A673 (cell line): ENCODE measurements around the gene DYNLT1. TPM values are rescaled to one million over a fixed set of nuclear protein-coding genes. Genes with fewer than 3 reads are reported as not detected.
"Not testable (repeated sequence)": the region's sequence is repeated elsewhere in the genome, so short reads cannot be mapped to it uniquely, and the experiment has no call there.

Experiments used
- BruUV-seq: library from RNA; stranded (reverse); fragments of 400-500 nt; replicated peaks from 2 replicates; lab custom pipeline; 2021; lab: Mats Ljungman, UMichigan
- CTCF ChIA-PET: fragments of 300-600 bp; sonication (Branson Sonifier 250); formaldehyde crosslinking; loops from one replicate; lab custom pipeline; 2022; ENCODE audit warnings: antibody characterized with exemption; lab: Charles Lee
- POLR2A ChIA-PET: fragments of 300-600 bp; sonication (Branson Sonifier 250); formaldehyde crosslinking; loops from one replicate; lab custom pipeline; 2022; ENCODE audit warnings: antibody characterized with exemption; ENCODE audit not compliant: low non-redundant PET; lab: Charles Lee
- DNase-seq: peaks from one replicate; pipeline ENCODE4 v3.0.0-alpha.2; 2015; ENCODE audit warnings: low spot score
- H3K27ac ChIP-seq: fragments of 200-600 bp; sonication (generic); 2 replicates; pipeline ENCODE4 v1.5.1; 2016; ENCODE audit warnings: mixed run types, low read depth, mild to moderate bottlenecking, mixed read lengths, antibody characterized with exemption, low read length; ENCODE audit not compliant: poor library complexity, severe bottlenecking
- H3K27me3 ChIP-seq: fragments of 200-600 bp; sonication (generic); replicated peaks from 2 replicates; pipeline ENCODE4 v1.6.1; 2017; ENCODE audit warnings: mixed run types, low read depth, mild to moderate bottlenecking, mixed read lengths, antibody characterized with exemption, low read length; ENCODE audit not compliant: insufficient read depth, poor library complexity
- H3K36me3 ChIP-seq: fragments of 200-600 bp; sonication (generic); 2 replicates; pipeline ENCODE4 v1.6.1; 2016; ENCODE audit warnings: mixed run types, mild to moderate bottlenecking, mixed read lengths, antibody characterized with exemption, low read length; ENCODE audit not compliant: insufficient read depth, poor library complexity, severe bottlenecking
- H3K4me1 ChIP-seq: fragments of 200-600 bp; sonication (generic); 2 replicates; pipeline ENCODE4 v1.6.1; 2017; ENCODE audit warnings: mixed run types, mild to moderate bottlenecking, mixed read lengths, antibody characterized with exemption, low read length; ENCODE audit not compliant: insufficient read depth, poor library complexity, severe bottlenecking
- H3K4me3 ChIP-seq: fragments of 200-600 bp; sonication (generic); 2 replicates; pipeline ENCODE4 v1.5.1; 2016; ENCODE audit warnings: low read depth, mixed run types, mild to moderate bottlenecking, mixed read lengths, low read length; ENCODE audit not compliant: poor library complexity, severe bottlenecking
- H3K9me3 ChIP-seq: fragments of 200-600 bp; sonication (generic); 2 replicates; pipeline ENCODE4 v1.6.1; 2016; ENCODE audit warnings: mixed run types, low read depth, mild to moderate bottlenecking, mixed read lengths, antibody characterized with exemption, low read length; ENCODE audit not compliant: poor library complexity, severe bottlenecking
- CTCF ChIP-seq: fragments of 300-800, 200-600 bp; sonication (generic); conservative IDR thresholded peaks from 2 replicates; pipeline ENCODE4 v1.5.1; 2017; ENCODE audit warnings: low read depth, mild to moderate bottlenecking, antibody characterized with exemption, low read length, moderate library complexity, mixed read lengths
- EZH2 ChIP-seq: fragments of 200-600 bp; sonication (generic); IDR thresholded peaks from 2 replicates; pipeline ENCODE4 v1.6.1; 2017; ENCODE audit warnings: borderline replicate concordance, low read depth, mild to moderate bottlenecking, mixed read lengths, antibody characterized with exemption, low read length; ENCODE audit not compliant: poor library complexity, severe bottlenecking
- intact Hi-C: fragments of 100-400 bp; cut with micrococcal nuclease; formaldehyde crosslinking; loops from one replicate; pipeline ENCODE4 v1.10.0; 2022; ENCODE audit not compliant: unreplicated experiment
- total RNA-seq: library from RNA; stranded (reverse); gene quantifications from 2 replicates; pipeline ENCODE4 v1.2.3, GENCODE V29; 2021

Gene DYNLT1
- total RNA-seq, 1 experiment from 2014 or later = 137 TPM

- POLR2A ChIA-PET = no interaction called here
- Histone ChIP-seq H3K27ac (no peak overlapping the region), H3K27me3 (no peaks in the 10 kb centered on the region)
Observed at GRCh38 chr6:158654960-158655489, 10.5 kb upstream of the DYNLT1 start.

GRCh38 chr6:158654498-158654897 is 10.0 kb upstream of the DYNLT1 start:
- H3K9me3 ChIP-seq = no peaks in the 10 kb centered on the region
- H3K4me3 ChIP-seq = no peak overlapping the region
- H3K4me1 ChIP-seq = peaks cover 16% of the 10 kb centered on the region
- DNase-seq = no peak
- POLR2A ChIA-PET = no interaction called here
- TF ChIP-seq EZH2 (no peak), CTCF (no peak)
- BruUV-seq = no TSS peak
- intact Hi-C loops = no loop called here
- H3K27me3 ChIP-seq = no peaks in the 10 kb centered on the region
- CTCF ChIA-PET = no interaction called here
- no peak overlapping the region for H3K27ac ChIP-seq
- H3K36me3 ChIP-seq = no peaks in the 10 kb centered on the region

More at GRCh38 chr6:158654960-158655489, 10.5 kb upstream of the DYNLT1 start:
- TF ChIP-seq CTCF (no peak), EZH2 (no peak)
- Histone ChIP-seq H3K9me3 (no peaks in the 10 kb centered on the region), H3K4me3 (no peak overlapping the region), H3K4me1 (peaks cover 14% of the 10 kb centered on the region), H3K36me3 (no peaks in the 10 kb centered on the region)
- CTCF ChIA-PET = no interaction called here
- no TSS peak for BruUV-seq
- intact Hi-C loops = no loop called here
- peak; percentile 68 for DNase-seq

GRCh38 chr6:158653577-158654354 is 9.2 kb upstream of the DYNLT1 start:
- Histone ChIP-seq H3K9me3 (no peaks in the 10 kb centered on the region), H3K36me3 (no peaks in the 10 kb centered on the region), H3K27me3 (no peaks in the 10 kb centered on the region), H3K4me1 (peaks cover 18% of the 10 kb centered on the region), H3K4me3 (no peak overlapping the region), H3K27ac (no peak overlapping the region)
- no peak for DNase-seq
- BruUV-seq = no TSS peak
- ChIA-PET CTCF (no interaction called here), POLR2A (no interaction called here)
- no peak for TF ChIP-seq EZH2
- TF ChIP-seq CTCF = no peak
- intact Hi-C loops = no loop called here

GRCh38 chr6:158651981-158652737 is 7.6 kb upstream of the DYNLT1 start:
- intact Hi-C loops, POLR2A ChIA-PET, CTCF ChIA-PET: not testable (repeated sequence)

More at GRCh38 chr6:158651981-158652737, 7.6 kb upstream of the DYNLT1 start:
- not testable (repeated sequence) for H3K36me3 ChIP-seq, DNase-seq, H3K4me3 ChIP-seq, H3K27ac ChIP-seq, H3K27me3 ChIP-seq, H3K9me3 ChIP-seq, BruUV-seq
- peaks cover 19% of the 10 kb centered on the region for H3K4me1 ChIP-seq
